Stimulated activated CD8-positive, alpha-beta memory T cell treated with anti-CD3 and anti-CD28 coated beads, Interleukin-12 subunit alpha, Interleukin-12 subunit beta, amount 100 ng/mL, for 4 hours (primary cell): ENCODE data around the gene ARHGEF19.
A peak's percentile ranks its signal among the peaks of the same experiment; 100 is the strongest.
"Not testable (repeated sequence)": the region's sequence is repeated elsewhere in the genome, so short reads cannot be mapped to it uniquely, and the experiment has no call there.

ENCODE experiments used
- DNase-seq: peaks from one replicate; pipeline ENCODE4 v3.0.0-alpha.2; 2020; ENCODE audit warnings: low read depth

The ARHGEF19 gene

GRCh38 chr1:16165548-16165947 lies 46.9 kb downstream of the ARHGEF19 start:
- DNase-seq, result no peak

GRCh38 chr1:16165073-16165364 lies 47.4 kb downstream of the ARHGEF19 start:
- no peak for DNase-seq

- DNase-seq, result no peak
Measured at GRCh38 chr1:16164213-16165072, 48.0 kb downstream of the ARHGEF19 start.

- DNase-seq, result not testable (repeated sequence)
Measured at GRCh38 chr1:16163608-16164212, 48.7 kb downstream of the ARHGEF19 start.

- DNase-seq, result peak; percentile 38
Measured at GRCh38 chr1:16162163-16162822, 50.2 kb downstream of the ARHGEF19 start.

- no peak for DNase-seq
Measured at GRCh38 chr1:16161717-16162116, 50.7 kb downstream of the ARHGEF19 start.

- DNase-seq, result no peak
Measured at GRCh38 chr1:16158993-16159831, 53.2 kb downstream of the ARHGEF19 start.

- no peak for DNase-seq
Measured at GRCh38 chr1:16158025-16158424, 54.4 kb downstream of the ARHGEF19 start.

- DNase-seq, result no peak
Measured at GRCh38 chr1:16156848-16157495, 55.5 kb downstream of the ARHGEF19 start.

- no peak for DNase-seq
Measured at GRCh38 chr1:16155537-16156410, 56.7 kb downstream of the ARHGEF19 start, which contains the start of gene EPHA2. TSS of gene EPHA2 (minus strand) at chr1:16156069. CDS start at chr1:16155932, 137 bp downstream.

- DNase-seq, result no peak
Measured at GRCh38 chr1:16153999-16154673, 58.3 kb downstream of the ARHGEF19 start.

- DNase-seq, result no peak
Measured at GRCh38 chr1:16153096-16153998, 59.1 kb downstream of the ARHGEF19 start.

GRCh38 chr1:16152481-16153087 lies 59.9 kb downstream of the ARHGEF19 start:
- DNase-seq, result no peak

- DNase-seq, result no peak
Measured at GRCh38 chr1:16151995-16152384, 60.5 kb downstream of the ARHGEF19 start.

GRCh38 chr1:16151196-16151994 lies 61.1 kb downstream of the ARHGEF19 start:
- no peak for DNase-seq

- DNase-seq, result no peak
Measured at GRCh38 chr1:16150508-16150907, 61.9 kb downstream of the ARHGEF19 start.

- DNase-seq, result no peak
Measured at GRCh38 chr1:16149702-16150488, 62.6 kb downstream of the ARHGEF19 start.
